Sigmoid colon (tissue), 7 donors: ENCODE data around the gene CDX1. TPM values are rescaled to one million over a fixed set of nuclear protein-coding genes. Genes with fewer than 3 reads are reported as not detected.

Experiments
- DNase-seq: peaks from one replicate; pipeline ENCODE4 v3.0.0-alpha.2; 2019
- H3K27ac ChIP-seq, 4 donors: fragments of 200-600 bp; sonication (generic); one replicate each; pipeline ENCODE4 v1.5.1; 2016 to 2019; ENCODE audit warnings: mild to moderate bottlenecking in 1 of 4
- H3K27me3 ChIP-seq, 3 donors: fragments of 200-600 bp; sonication (generic); one replicate each; pipeline ENCODE4 v1.5.1; 2019; ENCODE audit warnings: mild to moderate bottlenecking in 1 of 3
- H3K36me3 ChIP-seq, 4 donors: fragments of 200-600 bp; sonication (generic); one replicate each; pipeline ENCODE4 v1.5.1; 2016 to 2019
- H3K4me1 ChIP-seq, 4 donors: fragments of 200-600 bp; sonication (generic); one replicate each; pipeline ENCODE4 v1.5.1; 2017 to 2019
- H3K4me3 ChIP-seq, 4 donors: fragments of 200-600 bp; sonication (generic); one replicate each; pipeline ENCODE4 v1.5.1; 2017 to 2019; ENCODE audit warnings: mild to moderate bottlenecking in 2 of 4, moderate library complexity in 1 of 4
- H3K9me3 ChIP-seq, 4 donors: fragments of 200-600 bp in 3 of 4; sonication (generic) in 3 of 4; one replicate each; pipeline versions ENCODE4 v1.5.1 to v1.6.1; 2013 to 2019
- CTCF ChIP-seq, 4 experiments: fragments of 450-650 bp in 3 of 4; fragments of 200-600 bp in 1 of 4; IDR thresholded peaks; one replicate each; pipeline ENCODE4 v1.5.1; 2016 to 2019; ENCODE audit warnings: antibody characterized with exemption in 4 of 4, mild to moderate bottlenecking in 3 of 4, moderate library complexity in 2 of 4
- EP300 ChIP-seq, 4 donors: sonication (generic); formaldehyde crosslinking; IDR thresholded peaks; one replicate each; pipeline ENCODE4 v1.6.1; 2017; ENCODE audit warnings: antibody characterized with exemption in 4 of 4
- POLR2A ChIP-seq, 2 donors: fragments of 450-650 bp; IDR thresholded peaks; one replicate each; pipeline ENCODE4 v1.6.1; 2016; ENCODE audit warnings: antibody characterized with exemption in 2 of 2, mild to moderate bottlenecking in 2 of 2, moderate library complexity in 2 of 2
- POLR2AphosphoS5 ChIP-seq, 4 donors: sonication (generic); formaldehyde crosslinking; IDR thresholded peaks; one replicate each; pipeline ENCODE4 v1.6.1; 2017; ENCODE audit warnings: antibody characterized with exemption in 4 of 4
- WGBS, 2 donors: extraction: QIAGEN DNeasy Blood & Tissue Kit; methylation state at CpG; one replicate each; pipeline ENCODE4 v1.1.7; 2013; 5-methylcytosine and 5-hydroxymethylcytosine counted together
- intact Hi-C: fragments of 100-400 bp; cut with DNase I; formaldehyde crosslinking; loops from one replicate; pipeline ENCODE4 v1.15.1; 2023
- polyA plus RNA-seq, 3 donors: library from polyadenylated mRNA; stranded (reverse); fragments of 200-250 nt; gene quantifications; one replicate each; pipeline ENCODE4 v1.2.3, GENCODE V29; 2013
- total RNA-seq, 4 donors: library from RNA; depleted of rRNA; stranded (reverse); fragments of >200 nt; gene quantifications; one replicate each; pipeline ENCODE4 v1.1.0, GENCODE V29; 2016
- donor health status: healthy with polysubstance abuse.
- donor health status: Bipolar disorder and iron deficiency.
- donor health status: healthy.

The CDX1 gene
- total and polyA plus RNA-seq, 7 donors, result 0.71 to 455 (median 325) TPM; not detected in 2

GRCh38 chr5:150122536-150123481 is 43.8 kb upstream of the CDX1 start:
- H3K36me3 ChIP-seq, result peaks cover 8 to 91% (median 44%) of the 10 kb centered on the region in 4 donors
- WGBS, 2 donors, result 86 to 92% methylated on average over 15 of the region's 15 CpGs
- H3K27me3 ChIP-seq, result no peaks in the 10 kb centered on the region
- DNase-seq, result no peak
- no peak for TF ChIP-seq POLR2AphosphoS5 (IDR thresholded peaks at IDR 0.05)
- TF ChIP-seq CTCF (IDR thresholded peaks at IDR 0.05), result no peak
- TF ChIP-seq POLR2A (IDR thresholded peaks at IDR 0.05), result no peak
- no peak for TF ChIP-seq EP300 (IDR thresholded peaks at IDR 0.05)
- intact Hi-C loops, result no loop called here
- H3K9me3 ChIP-seq, result no peaks in the 10 kb centered on the region
- H3K27ac ChIP-seq, result no peak overlapping the region
- H3K4me1 ChIP-seq, result no peaks in the 10 kb centered on the region
- no peak overlapping the region for H3K4me3 ChIP-seq

DNA sequence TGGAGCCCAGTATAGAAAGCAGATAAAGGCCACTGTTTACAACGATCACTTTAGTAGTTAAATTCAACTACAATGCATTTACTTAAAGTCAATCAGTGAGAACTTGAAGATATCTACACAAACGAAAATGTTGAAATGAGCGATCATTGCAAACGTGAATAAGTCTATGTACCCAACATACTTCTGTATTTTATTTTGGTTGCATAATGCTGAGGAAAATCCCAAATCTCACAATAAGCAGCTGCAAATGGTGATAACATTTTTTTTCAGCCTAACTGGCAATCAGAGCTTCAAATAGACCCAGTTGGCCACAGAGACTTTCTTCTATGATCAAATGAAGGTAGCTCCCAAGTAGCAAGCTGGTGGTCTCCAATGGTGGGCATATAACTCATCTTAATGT is 43.0 kb upstream of the CDX1 start:
- H3K4me3 ChIP-seq, result no peak overlapping the region
- 78 to 83% methylated on average over 4 of the region's 4 CpGs for WGBS, 2 donors
- H3K4me1 ChIP-seq, result no peaks in the 10 kb centered on the region
- no peak for DNase-seq
- H3K36me3 ChIP-seq, result peaks cover 8 to 92% (median 41%) of the 10 kb centered on the region in 4 donors
- TF ChIP-seq EP300 (IDR thresholded peaks at IDR 0.05) (no peak), POLR2A (IDR thresholded peaks at IDR 0.05) (no peak), POLR2AphosphoS5 (IDR thresholded peaks at IDR 0.05) (no peak), CTCF (IDR thresholded peaks at IDR 0.05) (no peak)
- H3K27me3 ChIP-seq, result no peaks in the 10 kb centered on the region
- H3K9me3 ChIP-seq, result no peaks in the 10 kb centered on the region
- H3K27ac ChIP-seq, result no peak overlapping the region
- intact Hi-C loops, result no loop called here

DNA sequence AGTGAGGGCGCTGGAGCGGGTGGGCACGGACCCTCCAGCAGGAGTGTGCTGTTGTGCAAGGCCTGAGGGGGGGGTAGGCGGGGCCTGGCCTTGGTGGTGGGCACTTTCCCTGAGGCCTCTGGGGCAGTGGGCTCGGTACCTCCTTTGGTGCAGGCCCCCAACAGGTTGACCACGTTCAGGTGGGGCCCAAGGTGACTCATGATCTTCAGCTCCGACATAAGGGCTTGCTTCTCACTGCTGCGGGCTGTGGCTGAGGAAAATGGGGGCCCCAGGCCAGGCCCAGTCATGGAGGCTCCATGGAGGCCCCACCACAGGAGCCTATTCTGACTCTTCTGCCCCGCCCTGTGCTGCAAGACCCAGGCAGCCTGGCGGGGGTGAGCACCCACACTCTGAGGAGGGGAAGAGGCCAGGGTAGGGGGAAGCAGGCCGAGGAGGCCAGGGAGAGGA is 42.4 kb upstream of the CDX1 start:
- 88 to 91% methylated on average over 11 of the region's 11 CpGs for WGBS, 2 donors
- TF ChIP-seq POLR2A (IDR thresholded peaks at IDR 0.05) (no peak), EP300 (IDR thresholded peaks at IDR 0.05) (no peak), CTCF (IDR thresholded peaks at IDR 0.05) (no peak), POLR2AphosphoS5 (IDR thresholded peaks at IDR 0.05) (no peak)
- no peaks in the 10 kb centered on the region for H3K9me3 ChIP-seq
- intact Hi-C loops, result no loop called here
- H3K4me1 ChIP-seq, result no peaks in the 10 kb centered on the region
- H3K4me3 ChIP-seq, result no peak overlapping the region
- peak; percentile 66 for DNase-seq
- H3K27me3 ChIP-seq, result no peaks in the 10 kb centered on the region
- H3K27ac ChIP-seq, result no peak overlapping the region
- peaks cover 8 to 92% (median 38%) of the 10 kb centered on the region in 4 donors for H3K36me3 ChIP-seq

DNA sequence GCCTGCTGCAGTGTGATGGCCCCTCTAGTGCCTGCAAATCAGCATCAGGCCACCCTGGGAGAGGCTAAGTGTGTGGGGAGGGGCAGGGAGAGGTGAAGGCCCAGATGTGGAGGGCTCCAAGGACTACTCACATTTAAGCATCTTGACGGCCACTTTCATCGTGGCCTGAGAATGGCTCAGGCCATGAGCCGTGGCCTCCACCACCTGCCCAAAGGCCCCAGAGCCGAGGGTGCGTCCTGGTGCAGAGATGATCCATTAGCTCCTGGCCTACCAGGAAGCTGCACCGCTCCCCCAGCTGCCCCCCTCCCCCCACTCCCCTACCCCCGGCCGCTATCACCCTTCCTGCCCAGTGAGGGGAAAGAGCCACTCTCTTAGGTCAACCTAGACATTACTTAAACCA is 42.0 kb upstream of the CDX1 start:
- H3K4me1 ChIP-seq, result peaks cover 0 to 3% (median 2%) of the 10 kb centered on the region in 4 donors
- no peak overlapping the region for H3K27ac ChIP-seq
- TF ChIP-seq CTCF (IDR thresholded peaks at IDR 0.05), result no peak
- no peak for TF ChIP-seq POLR2AphosphoS5 (IDR thresholded peaks at IDR 0.05)
- no peak for TF ChIP-seq POLR2A (IDR thresholded peaks at IDR 0.05)
- TF ChIP-seq EP300 (IDR thresholded peaks at IDR 0.05), result no peak
- no peaks in the 10 kb centered on the region for H3K27me3 ChIP-seq
- intact Hi-C loops, result no loop called here
- no peaks in the 10 kb centered on the region for H3K9me3 ChIP-seq
- 90 to 94% methylated on average over 8 of the region's 8 CpGs for WGBS, 2 donors
- DNase-seq, result no peak
- H3K4me3 ChIP-seq, result no peak overlapping the region
- peaks cover 5 to 91% (median 35%) of the 10 kb centered on the region in 4 donors for H3K36me3 ChIP-seq
